GM12875 (cell line): Measurements from ENCODE around the gene BPIFB2.

ENCODE experiments used
- H3K4me3 ChIP-seq: one replicate; pipeline ENCODE4 v1.5.1; 2011; ENCODE audit warnings: low read depth, low read length, control low read depth
- TF ChIP-seq, protein P1 (sequence below): IDR thresholded peaks from 2 replicates; pipeline ENCODE4 v1.5.1; 2011; ENCODE audit warnings: low read depth, mild to moderate bottlenecking, control low read depth, inconsistent platforms, low read length, moderate library complexity, borderline replicate concordance; ENCODE audit not compliant: insufficient read depth

BPIFB2 gene

DNA sequence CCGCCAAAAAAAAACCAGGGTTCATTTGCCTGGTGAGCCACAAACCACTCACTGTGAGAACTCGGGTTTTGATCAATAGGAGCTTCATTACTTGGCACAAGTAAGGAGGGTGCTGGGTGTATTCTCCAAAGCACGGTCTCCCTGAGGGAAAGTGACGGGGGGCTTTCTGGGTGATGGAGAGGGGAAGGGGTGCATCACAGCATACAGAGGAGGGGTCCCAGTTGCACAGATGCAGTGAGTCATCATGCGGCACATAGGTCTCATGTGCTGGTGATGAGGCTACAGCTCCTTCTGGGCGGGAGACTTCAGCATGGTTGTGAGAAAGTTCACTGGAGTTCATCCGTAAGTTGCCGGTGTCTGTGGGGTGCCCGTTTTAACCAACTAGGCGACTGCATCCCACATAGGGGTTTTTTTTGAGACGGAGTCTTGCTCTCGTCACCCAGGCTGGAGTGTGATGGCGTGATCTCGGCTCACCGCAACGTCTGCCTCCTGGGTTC, 39.5 kb upstream of the BPIFB2 start:
- no peak overlapping the region for H3K4me3 ChIP-seq
- TF ChIP-seq, protein P1, sequence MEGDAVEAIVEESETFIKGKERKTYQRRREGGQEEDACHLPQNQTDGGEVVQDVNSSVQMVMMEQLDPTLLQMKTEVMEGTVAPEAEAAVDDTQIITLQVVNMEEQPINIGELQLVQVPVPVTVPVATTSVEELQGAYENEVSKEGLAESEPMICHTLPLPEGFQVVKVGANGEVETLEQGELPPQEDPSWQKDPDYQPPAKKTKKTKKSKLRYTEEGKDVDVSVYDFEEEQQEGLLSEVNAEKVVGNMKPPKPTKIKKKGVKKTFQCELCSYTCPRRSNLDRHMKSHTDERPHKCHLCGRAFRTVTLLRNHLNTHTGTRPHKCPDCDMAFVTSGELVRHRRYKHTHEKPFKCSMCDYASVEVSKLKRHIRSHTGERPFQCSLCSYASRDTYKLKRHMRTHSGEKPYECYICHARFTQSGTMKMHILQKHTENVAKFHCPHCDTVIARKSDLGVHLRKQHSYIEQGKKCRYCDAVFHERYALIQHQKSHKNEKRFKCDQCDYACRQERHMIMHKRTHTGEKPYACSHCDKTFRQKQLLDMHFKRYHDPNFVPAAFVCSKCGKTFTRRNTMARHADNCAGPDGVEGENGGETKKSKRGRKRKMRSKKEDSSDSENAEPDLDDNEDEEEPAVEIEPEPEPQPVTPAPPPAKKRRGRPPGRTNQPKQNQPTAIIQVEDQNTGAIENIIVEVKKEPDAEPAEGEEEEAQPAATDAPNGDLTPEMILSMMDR = no peak

DNA sequence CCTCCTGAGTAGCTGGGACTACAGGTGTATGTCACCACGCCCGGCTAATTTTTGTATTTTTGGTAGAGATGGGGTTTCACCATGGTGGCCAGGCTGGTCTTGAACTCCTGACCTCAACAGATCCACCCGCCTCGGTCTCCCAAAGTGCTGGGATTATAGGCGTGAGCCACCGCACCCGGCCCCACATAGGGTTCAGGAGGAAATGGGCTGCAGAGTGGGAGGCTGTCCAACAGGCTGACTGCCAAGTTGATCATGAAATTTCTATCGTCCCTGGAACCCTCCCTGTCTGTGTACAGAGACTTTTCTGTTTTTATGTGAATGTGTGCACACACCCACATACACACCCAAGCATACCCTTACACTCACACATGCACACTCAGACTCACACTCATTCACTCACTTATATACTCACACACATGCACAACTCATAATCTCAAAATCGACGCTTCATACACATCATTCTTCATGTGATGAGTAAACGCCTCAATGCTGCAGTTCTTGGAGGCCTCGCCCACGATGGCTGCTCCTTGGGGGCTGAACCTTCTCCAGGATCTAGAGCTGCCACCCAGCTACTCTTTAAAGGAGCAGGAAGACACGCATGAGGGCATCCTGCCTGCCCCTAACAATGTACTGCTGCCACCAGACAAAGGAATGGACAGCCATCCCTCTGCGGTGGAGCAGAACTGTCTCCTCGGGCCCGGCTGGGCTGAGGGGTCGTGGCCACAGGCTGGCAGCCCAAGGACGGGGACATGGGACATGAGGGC, 38.8 kb upstream of the BPIFB2 start:
- no peak overlapping the region for H3K4me3 ChIP-seq
- TF ChIP-seq, protein P1 = no peak

DNA sequence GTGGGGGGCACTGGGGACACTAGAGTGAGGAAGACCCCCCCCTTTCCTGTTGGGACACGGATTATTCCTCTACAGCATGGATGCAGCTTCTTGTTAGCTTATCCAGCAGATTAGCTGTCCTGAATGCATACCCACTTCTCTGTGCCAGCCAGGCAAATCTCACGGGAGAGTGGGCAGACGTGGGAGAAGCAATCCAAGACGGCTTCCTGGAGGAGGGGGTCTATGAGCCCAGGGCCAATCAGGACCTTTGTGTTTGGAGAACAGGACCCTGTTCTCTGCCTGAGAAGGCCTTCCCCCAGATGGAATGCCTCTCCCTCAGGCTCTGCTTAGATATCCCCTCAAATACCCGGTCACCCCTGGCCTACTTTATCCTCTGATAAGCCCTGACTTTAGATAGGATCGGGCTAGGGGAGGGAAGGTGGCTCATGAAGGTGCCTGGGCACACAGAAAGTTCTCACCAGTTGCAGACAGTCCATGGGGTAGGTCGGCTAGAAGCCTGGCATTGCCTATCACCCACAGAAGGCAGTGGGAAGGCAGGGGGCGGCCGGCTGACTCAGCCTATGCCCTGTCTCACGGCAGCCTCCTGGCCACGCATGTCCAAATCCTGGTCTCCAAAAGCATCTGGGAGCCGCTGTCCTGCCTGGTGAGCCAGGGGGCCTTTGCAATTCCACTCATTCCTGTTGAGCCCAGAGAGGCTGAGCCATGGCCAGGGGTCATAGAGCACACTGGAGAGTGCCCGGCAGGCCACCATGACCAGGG, 38.0 kb upstream of the BPIFB2 start:
- TF ChIP-seq, protein P1 = no peak
- H3K4me3 ChIP-seq = no peak overlapping the region

GRCh38 chr20:32970115-32970972, 37.2 kb upstream of the BPIFB2 start:
- TF ChIP-seq, protein P1 = no peak
- no peak overlapping the region for H3K4me3 ChIP-seq

- H3K4me3 ChIP-seq = no peak overlapping the region
- TF ChIP-seq, protein P1 = no peak
Measured at GRCh38 chr20:32970973-32971300, 36.6 kb upstream of the BPIFB2 start.

GRCh38 chr20:32971703-32972161, 35.8 kb upstream of the BPIFB2 start:
- TF ChIP-seq, protein P1 = no peak
- no peak overlapping the region for H3K4me3 ChIP-seq
